ENCODE results near the gene PLEKHM2.

DNA sequence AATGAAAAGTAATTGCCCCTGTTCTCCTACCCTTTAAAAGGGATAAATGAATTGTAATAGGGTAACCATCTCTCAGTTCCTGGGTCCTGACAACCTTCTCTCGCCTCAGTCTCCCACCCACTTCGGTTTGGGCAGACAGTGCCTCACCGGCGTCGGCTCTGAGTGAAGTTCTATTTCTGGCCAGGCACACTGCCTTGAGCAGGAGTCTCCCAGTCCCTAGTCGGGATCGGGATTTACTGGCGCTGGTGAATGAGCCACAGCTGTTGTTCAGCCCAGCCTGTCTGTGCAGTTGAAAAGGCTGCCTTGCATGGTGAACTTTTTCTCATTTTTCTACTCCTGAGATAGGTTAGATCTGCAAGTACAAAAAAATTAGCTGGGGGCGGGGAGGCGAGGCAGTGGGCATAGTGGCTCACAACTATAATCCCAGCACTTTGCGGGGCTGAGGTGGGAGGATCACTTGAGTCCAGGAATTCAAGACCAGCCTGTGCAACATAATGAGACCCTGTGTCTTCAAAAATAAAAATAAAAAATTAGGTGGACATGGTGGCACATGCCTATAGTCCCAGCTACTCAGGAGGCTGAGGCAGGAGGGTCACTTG lies 7.4 kb downstream of the PLEKHM2 start:
- TF ChIP-seq ZNF70 (CRISPR knock-in tag; IDR thresholded peaks at IDR 0.05): no peak
- TF ChIP-seq PATZ1 (CRISPR knock-in tag; IDR thresholded peaks at IDR 0.05; ENCODE audit: borderline replicate concordance): no peak
- TF ChIP-seq ZC3H10 (CRISPR knock-in tag; IDR thresholded peaks at IDR 0.05): no peak
- TF ChIP-seq BACH2 (CRISPR knock-in tag; IDR thresholded peaks at IDR 0.05; ENCODE audit: borderline replicate concordance): no peak
